Keratinocyte (primary cell): ENCODE results near the gene RNASE12. TPM values are rescaled to one million over a fixed set of nuclear protein-coding genes. Genes with fewer than 3 reads are reported as not detected.

Source experiments
- DNase-seq: peaks from one replicate; pipeline ENCODE4 v3.0.0-alpha.2; 2011; ENCODE audit warnings: low read depth, missing footprints, low spot score
- FAIRE-seq: peaks from 2 replicates; lab custom pipeline; 2011; peaks lifted over from hg19 to GRCh38; lab: Jason Lieb, UNC
- H2AFZ ChIP-seq: 2 replicates; pipeline ENCODE4 v1.6.0; 2012; ENCODE audit warnings: low read length, control low read depth, inconsistent platforms; ENCODE audit not compliant: control insufficient read depth
- H3K27ac ChIP-seq: 2 replicates; pipeline ENCODE4 v1.5.1; 2011; ENCODE audit warnings: low read length; ENCODE audit not compliant: control insufficient read depth, insufficient read depth
- H3K27me3 ChIP-seq: 3 replicates; pipeline ENCODE4 v1.6.0; 2011; ENCODE audit warnings: low read length; ENCODE audit not compliant: control insufficient read depth, insufficient read depth; ENCODE audit errors: extremely low read depth
- H3K36me3 ChIP-seq, 2 experiments: 2 replicates in 1 of 2; 3 replicates in 1 of 2; pipeline ENCODE4 v1.5.1; 2011; ENCODE audit warnings: low read length in 2 of 2, mild to moderate bottlenecking in 1 of 2; ENCODE audit not compliant: control insufficient read depth in 2 of 2, insufficient read depth in 2 of 2; ENCODE audit errors: extremely low read depth in 1 of 2
- H3K4me1 ChIP-seq: 3 replicates; pipeline ENCODE4 v1.5.1; 2011; ENCODE audit warnings: low read length; ENCODE audit not compliant: control insufficient read depth, insufficient read depth; ENCODE audit errors: extremely low read depth
- H3K4me2 ChIP-seq: 3 replicates; pipeline ENCODE4 v1.6.0; 2011; ENCODE audit warnings: low read depth, low read length; ENCODE audit not compliant: control insufficient read depth, insufficient read depth; ENCODE audit errors: extremely low read depth
- H3K4me3 ChIP-seq, 3 experiments: fragments of 200-600 bp in 1 of 3; sonication (generic) in 1 of 3; 2 replicates in 2 of 3; 3 replicates in 1 of 3; pipeline ENCODE4 v1.5.1; 2011 to 2016; ENCODE audit warnings: low read length in 3 of 3, mild to moderate bottlenecking in 3 of 3, control low read depth in 2 of 3, inconsistent platforms in 1 of 3, low read depth in 1 of 3, mixed read lengths in 1 of 3, mixed run types in 1 of 3, moderate library complexity in 1 of 3; ENCODE audit not compliant: control insufficient read depth in 2 of 3, insufficient read depth in 2 of 3; ENCODE audit errors: extremely low read depth in 1 of 3
- H3K79me2 ChIP-seq: 2 replicates; pipeline ENCODE4 v1.6.0; 2012; ENCODE audit warnings: low read length; ENCODE audit not compliant: control insufficient read depth, insufficient read depth
- H3K9ac ChIP-seq: 3 replicates; pipeline ENCODE4 v1.6.0; 2011; ENCODE audit warnings: low read length; ENCODE audit not compliant: control insufficient read depth, insufficient read depth; ENCODE audit errors: extremely low read depth
- H3K9me1 ChIP-seq: 3 replicates; pipeline ENCODE4 v1.6.0; 2011; ENCODE audit warnings: low read length; ENCODE audit not compliant: control insufficient read depth, insufficient read depth; ENCODE audit errors: extremely low read depth
- H3K9me3 ChIP-seq: 2 replicates; pipeline ENCODE4 v1.5.1; 2012; ENCODE audit warnings: low read depth, low read length; ENCODE audit not compliant: control insufficient read depth
- H4K20me1 ChIP-seq: 3 replicates; pipeline ENCODE4 v1.6.0; 2011; ENCODE audit warnings: low read length; ENCODE audit not compliant: control insufficient read depth, insufficient read depth; ENCODE audit errors: extremely low read depth
- CTCF ChIP-seq, 3 experiments: IDR thresholded peaks in 1 of 3; conservative IDR thresholded peaks in 1 of 3; optimal IDR thresholded peaks in 1 of 3; 2 replicates in 2 of 3; 3 replicates in 1 of 3; pipeline versions ENCODE3 to v1.5.1; 2011; ENCODE audit warnings: low read length in 3 of 3, mild to moderate bottlenecking in 3 of 3, moderate library complexity in 2 of 3, control low read depth in 1 of 3, inconsistent platforms in 1 of 3; ENCODE audit not compliant: insufficient read depth in 2 of 3; ENCODE audit errors: extremely low read depth in 1 of 3
- EZH2 ChIP-seq: IDR thresholded peaks from one replicate; pipeline ENCODE4 v1.6.1; 2012; ENCODE audit warnings: inconsistent platforms, mild to moderate bottlenecking, low read length, moderate library complexity
- dilution Hi-C: fragments of 300-500 bp; cut with MboI; formaldehyde crosslinking; loops from one replicate; pipeline ENCODE4 v1.7.0; 2020; ENCODE audit warnings: low sequenced_read_pairs; ENCODE audit not compliant: extremely low pct_ligation_motif_present
- polyA plus RNA-seq, 5 experiments: library from polyadenylated mRNA; depleted of rRNA in 3 of 5; stranded (reverse) in 3 of 5; stranded (forward) in 1 of 5; unstranded in 1 of 5; fragments of >200 nt; gene quantifications; 1 replicate in 1 of 5; 2 replicates in 3 of 5; 3 replicates in 1 of 5; pipeline versions ENCODE4 v1.2.1 to v1.2.3, GENCODE V29; 2011 to 2012; ENCODE audit warnings: missing spikeins in 2 of 5, low read depth in 1 of 5, low replicate concordance in 1 of 5

RNASE12 gene
- polyA plus RNA-seq, 1 donor (not counting 4 experiments of a cell fraction or from before 2014, with no cell fraction given): not detected

DNA sequence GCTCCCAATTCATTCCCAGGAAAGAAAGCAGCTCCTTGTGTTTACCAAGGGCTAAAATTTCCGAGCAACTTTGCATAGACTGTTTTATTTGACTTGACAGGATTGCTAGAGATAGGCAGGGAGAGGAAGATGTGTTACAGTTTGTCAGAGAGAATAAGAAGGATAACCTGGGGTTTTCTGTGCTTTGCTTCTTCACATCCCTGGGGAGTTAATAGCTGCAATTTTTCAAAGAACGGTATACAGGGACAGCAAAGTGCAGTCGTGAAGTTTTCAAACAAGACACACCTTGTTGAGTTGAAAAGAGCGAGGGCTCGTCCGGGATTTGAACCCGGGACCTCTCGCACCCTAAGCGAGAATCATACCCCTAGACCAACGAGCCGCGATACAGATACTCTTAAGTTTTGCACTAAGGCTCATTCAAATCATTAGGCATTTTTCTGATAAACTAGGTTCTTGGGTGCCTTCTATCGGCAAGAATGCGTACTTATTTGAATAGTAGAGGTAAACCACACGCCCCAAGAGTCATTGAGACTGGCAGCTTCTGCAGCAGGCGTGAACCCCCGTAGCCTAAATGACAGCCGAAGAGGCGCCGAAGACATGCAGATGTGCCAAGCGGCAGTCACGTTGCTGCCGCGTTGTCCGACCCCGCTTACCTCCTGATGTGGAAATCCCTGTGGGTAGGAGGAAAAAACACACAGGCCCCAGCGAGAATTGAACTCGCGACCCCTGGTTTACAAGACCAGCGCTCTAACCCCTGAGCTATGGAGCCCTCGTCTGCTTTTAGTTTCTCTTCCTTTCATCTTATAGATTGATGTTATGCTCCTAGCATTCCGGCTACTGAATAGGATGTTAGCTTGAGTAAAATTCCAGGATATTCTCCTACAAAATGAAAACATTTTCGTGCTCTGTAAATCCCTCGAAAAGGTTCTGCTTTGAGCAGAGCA lies 22.2 kb upstream of the RNASE12 start:
- FAIRE-seq: peak; percentile 20
- H3K79me2 ChIP-seq: no peaks in the 10 kb centered on the region
- dilution Hi-C loops: no loop called here
- H3K4me1 ChIP-seq: peaks cover 9% of the 10 kb centered on the region
- H3K36me3 ChIP-seq: no peaks in the 10 kb centered on the region
- TF ChIP-seq CTCF (optimal IDR thresholded peaks at IDR 0.05 in 1 of 3, IDR thresholded peaks at IDR 0.05 in 1 of 3, conservative IDR thresholded peaks at IDR 0.05 in 1 of 3; ENCODE audit: extremely low read depth in 1 of 3, insufficient read depth in 2 of 3, low read length in 3 of 3): peak; percentile 50 to 76 (median 69)
- no peak for TF ChIP-seq EZH2
- peak overlapping the region; percentile 87 for H3K4me2 ChIP-seq
- no peaks in the 10 kb centered on the region for H4K20me1 ChIP-seq
- H3K9me1 ChIP-seq: peaks cover 3% of the 10 kb centered on the region
- no peaks in the 10 kb centered on the region for H3K9me3 ChIP-seq
- peak overlapping the region; percentile 26 to 80 (median 71) for H3K4me3 ChIP-seq
- peak; percentile 99 for DNase-seq
- H3K27me3 ChIP-seq: no peaks in the 10 kb centered on the region
- peak overlapping the region; percentile 97 for H2AFZ ChIP-seq
- H3K9ac ChIP-seq: peak overlapping the region; percentile 65
- peak overlapping the region; percentile 10 for H3K27ac ChIP-seq

GRCh38 chr14:20612403-20612802 lies 21.2 kb upstream of the RNASE12 start:
- peaks cover 3% of the 10 kb centered on the region for H3K9me1 ChIP-seq
- H3K9me3 ChIP-seq: no peaks in the 10 kb centered on the region
- H3K79me2 ChIP-seq: no peaks in the 10 kb centered on the region
- no peak overlapping the region for H3K4me3 ChIP-seq
- H4K20me1 ChIP-seq: no peaks in the 10 kb centered on the region
- TF ChIP-seq CTCF (optimal IDR thresholded peaks at IDR 0.05 in 1 of 3, IDR thresholded peaks at IDR 0.05 in 1 of 3, conservative IDR thresholded peaks at IDR 0.05 in 1 of 3; ENCODE audit: extremely low read depth in 1 of 3, insufficient read depth in 2 of 3, low read length in 3 of 3): no peak
- no peak for TF ChIP-seq EZH2
- no peak overlapping the region for H2AFZ ChIP-seq
- FAIRE-seq (no peak), DNase-seq (no peak)
- H3K4me1 ChIP-seq: peaks cover 9% of the 10 kb centered on the region
- no peaks in the 10 kb centered on the region for H3K36me3 ChIP-seq
- H3K4me2 ChIP-seq: peak overlapping the region; percentile 22
- no peaks in the 10 kb centered on the region for H3K27me3 ChIP-seq
- H3K27ac ChIP-seq: no peak overlapping the region
- H3K9ac ChIP-seq: no peak overlapping the region
- dilution Hi-C loops: no loop called here
